ENCODE measurements around the gene TPGS1. TPM values are rescaled to one million over a fixed set of nuclear protein-coding genes. Genes with fewer than 3 reads are reported as not detected.

TPGS1 gene
- total and polyA plus RNA-seq, 11 donors = 5.7 to 39.3 (median 11.7) TPM

- intact Hi-C loops (cut with DNase I) = loop anchor here in 2 of 10 donors (10.0 kb wide), 1 partner anchor 186 kb away; no protein-coding TSS in a partner anchor
- TF ChIP-seq POLR2A (IDR thresholded peaks at IDR 0.05) (no peak), CTCF (IDR thresholded peaks at IDR 0.05) (no peak)
- ATAC-seq = peak in 1 of 4 donors; percentile 8
- no peaks in the 10 kb centered on the region for H3K9me3 ChIP-seq
- H3K36me3 ChIP-seq = no peaks in the 10 kb centered on the region
- peaks cover 0 to 11% (median 0%) of the 10 kb centered on the region in 12 donors for H3K4me1 ChIP-seq
- H3K4me3 ChIP-seq = no peak overlapping the region
- no peaks in the 10 kb centered on the region for H3K27me3 ChIP-seq
- H3K27ac ChIP-seq = no peak overlapping the region
- 73 to 88% (median 78%) methylated on average over 26 to 52 of the region's 52 CpGs for WGBS, 4 donors
- peak in 1 of 5 donors; percentile 61 for DNase-seq
These were observed 41.9 kb downstream of the TPGS1 start for GRCh38 chr19:548886-549830.

GRCh38 chr19:554817-555216 lies 47.5 kb downstream of the TPGS1 start:
- intact Hi-C loops (cut with DNase I) = loop anchor here in 1 of 10 donors (10.0 kb wide), 1 partner anchor 180 kb away; no protein-coding TSS in a partner anchor
- H3K27me3 ChIP-seq = no peaks in the 10 kb centered on the region
- peak overlapping the region in 1 of 12 donors; percentile 4 for H3K27ac ChIP-seq
- no peak overlapping the region for H3K4me3 ChIP-seq
- ATAC-seq (peak in 1 of 4 donors; percentile 14), DNase-seq (peak in 2 of 5 donors; percentile 21 to 25)
- no peak for TF ChIP-seq POLR2A (IDR thresholded peaks at IDR 0.05)
- TF ChIP-seq CTCF (IDR thresholded peaks at IDR 0.05) = no peak
- peaks cover 0 to 30% (median 12%) of the 10 kb centered on the region in 12 donors for H3K4me1 ChIP-seq
- no peaks in the 10 kb centered on the region for H3K9me3 ChIP-seq
- WGBS, 4 donors = 57 to 78% (median 66%) methylated on average over 20 of the region's 20 CpGs
- no peaks in the 10 kb centered on the region for H3K36me3 ChIP-seq

GRCh38 chr19:555474-555808 lies 48.1 kb downstream of the TPGS1 start:
- Histone ChIP-seq H3K9me3 (no peaks in the 10 kb centered on the region), H3K27ac (peak overlapping the region in 7 of 12 donors; percentile 5 to 69 (median 39)), H3K4me1 (peaks cover 0 to 30% (median 12%) of the 10 kb centered on the region in 12 donors), H3K4me3 (no peak overlapping the region), H3K36me3 (no peaks in the 10 kb centered on the region), H3K27me3 (no peaks in the 10 kb centered on the region)
- TF ChIP-seq POLR2A (IDR thresholded peaks at IDR 0.05) (no peak), CTCF (IDR thresholded peaks at IDR 0.05) (no peak)
- WGBS, 4 donors = 82 to 96% (median 92%) methylated on average over 10 to 14 of the region's 14 CpGs
- peak in 1 of 5 donors; percentile 21 for DNase-seq
- no peak for ATAC-seq
- intact Hi-C loops (cut with DNase I) = loop anchor here in 1 of 10 donors (10.0 kb wide), 1 partner anchor 179 kb away; no protein-coding TSS in a partner anchor
